Stomach (tissue), 9 donors: ENCODE results near the gene EN1. TPM values are rescaled to one million over a fixed set of nuclear protein-coding genes. Genes with fewer than 3 reads are reported as not detected.

Source experiments
- DNase-seq, 2 donors: peaks; one replicate each; pipeline versions ENCODE4 v3.0.0 to v3.0.0-alpha.2; 2013 to 2019
- H3K27ac ChIP-seq, 5 donors: fragments of 200-600 bp in 4 of 5; sonication (generic) in 4 of 5; one replicate each; pipeline ENCODE4 v1.5.1; 2013 to 2019; ENCODE audit warnings: mild to moderate bottlenecking in 1 of 5, moderate library complexity in 1 of 5
- H3K27me3 ChIP-seq, 3 donors: fragments of 200-600 bp; sonication (generic); one replicate each; pipeline ENCODE4 v1.5.1; 2017 to 2019; ENCODE audit warnings: mixed run types in 1 of 3
- H3K36me3 ChIP-seq, 4 donors: fragments of 200-600 bp; sonication (generic); 1 replicate in 3 of 4; 2 replicates in 1 of 4; pipeline ENCODE4 v1.5.1; 2016 to 2019
- H3K4me1 ChIP-seq, 4 donors: fragments of 200-600 bp; sonication (generic); one replicate each; pipeline ENCODE4 v1.5.1; 2016 to 2019
- H3K4me3 ChIP-seq, 4 donors: fragments of 200-600 bp; sonication (generic) in 3 of 4; one replicate each; pipeline ENCODE4 v1.5.1; 2016 to 2019; ENCODE audit warnings: mild to moderate bottlenecking in 1 of 4
- H3K9me3 ChIP-seq, 4 donors: fragments of 200-600 bp; sonication (generic); one replicate each; pipeline ENCODE4 v1.5.1; 2016 to 2019
- CTCF ChIP-seq, 7 experiments: fragments of 450-650 bp in 4 of 7; fragments of 200-600 bp in 3 of 7; sonication (generic) in 3 of 7; IDR thresholded peaks; one replicate each; pipeline ENCODE4 v1.5.1; 2016 to 2019; ENCODE audit warnings: antibody characterized with exemption in 7 of 7, control low read depth in 2 of 7, mild to moderate bottlenecking in 1 of 7
- EP300 ChIP-seq: sonication (generic); formaldehyde crosslinking; IDR thresholded peaks from one replicate; pipeline ENCODE4 v1.6.1; 2017; ENCODE audit warnings: antibody characterized with exemption
- POLR2A ChIP-seq, 4 donors: fragments of 450-650 bp; IDR thresholded peaks; one replicate each; pipeline ENCODE4 v1.6.1; 2016; ENCODE audit warnings: antibody characterized with exemption in 4 of 4, control low read depth in 2 of 4, mild to moderate bottlenecking in 1 of 4, moderate library complexity in 1 of 4
- POLR2AphosphoS5 ChIP-seq, 3 donors: sonication (generic); formaldehyde crosslinking; IDR thresholded peaks; one replicate each; pipeline ENCODE4 v1.6.1; 2016; ENCODE audit warnings: antibody characterized with exemption in 3 of 3
- WGBS, 5 donors: extraction: QIAGEN DNeasy Blood & Tissue Kit in 3 of 5; methylation state at CpG; one replicate each; pipeline versions ENCODE4 v1.1.5 to v1.1.7; 2013 to 2018; 5-methylcytosine and 5-hydroxymethylcytosine counted together
- intact Hi-C: fragments of 100-400 bp; cut with DNase I; formaldehyde crosslinking; loops from one replicate; pipeline ENCODE4 v1.15.1; 2023; ENCODE audit warnings: low total_unique reads
- polyA plus RNA-seq, 3 donors: library from polyadenylated mRNA; stranded (reverse); fragments of 200-250 nt; gene quantifications; one replicate each; pipeline ENCODE4 v1.2.3, GENCODE V29; 2013
- total RNA-seq, 5 donors: library from RNA; depleted of rRNA; stranded (reverse); fragments of >200 nt; gene quantifications; one replicate each; pipeline versions ENCODE4 v1.1.0 to v1.2.3, GENCODE V29; 2014 to 2016
- donor health status: healthy with polysubstance abuse.
- donor health status: Bipolar disorder and iron deficiency.
- donor health status: healthy.

Gene EN1
- total and polyA plus RNA-seq, 8 donors: not detected

GRCh38 chr2:118832071-118832790 is 15.2 kb downstream of the EN1 start:
- H3K27ac ChIP-seq: no peak overlapping the region
- H3K4me3 ChIP-seq: no peak overlapping the region
- no peaks in the 10 kb centered on the region for H3K36me3 ChIP-seq
- no peaks in the 10 kb centered on the region for H3K9me3 ChIP-seq
- intact Hi-C loops: no loop called here
- peaks cover 20 to 33% (median 22%) of the 10 kb centered on the region in 4 donors for H3K4me1 ChIP-seq
- no peak for DNase-seq
- no peak for TF ChIP-seq CTCF (IDR thresholded peaks at IDR 0.05)
- no peak for TF ChIP-seq POLR2A (IDR thresholded peaks at IDR 0.05)
- TF ChIP-seq EP300: no peak
- no peak for TF ChIP-seq POLR2AphosphoS5 (IDR thresholded peaks at IDR 0.05)
- peaks cover 34 to 96% (median 54%) of the 10 kb centered on the region in 3 donors for H3K27me3 ChIP-seq
- 6 to 13% (median 8%) methylated on average over 10 of the region's 10 CpGs for WGBS, 5 donors

- Histone ChIP-seq H3K27me3 (peaks cover 29 to 96% (median 50%) of the 10 kb centered on the region in 3 donors), H3K4me1 (peaks cover 14 to 21% (median 15%) of the 10 kb centered on the region in 4 donors), H3K4me3 (no peak overlapping the region), H3K36me3 (no peaks in the 10 kb centered on the region), H3K27ac (no peak overlapping the region), H3K9me3 (no peaks in the 10 kb centered on the region)
- TF ChIP-seq POLR2A (IDR thresholded peaks at IDR 0.05) (no peak), EP300 (no peak)
- no peak for DNase-seq
- intact Hi-C loops: no loop called here
- 29 to 54% (median 42%) methylated on average over 2 of the region's 2 CpGs for WGBS, 5 donors
Observed at GRCh38 chr2:118830881-118831280, 16.6 kb downstream of the EN1 start.

- Histone ChIP-seq H3K9me3 (no peaks in the 10 kb centered on the region), H3K36me3 (no peaks in the 10 kb centered on the region), H3K27ac (no peak overlapping the region), H3K4me3 (no peak overlapping the region), H3K27me3 (peaks cover 25 to 96% (median 43%) of the 10 kb centered on the region in 3 donors), H3K4me1 (peaks cover 6 to 13% (median 7%) of the 10 kb centered on the region in 4 donors)
- no peak for DNase-seq
- intact Hi-C loops: no loop called here
- no peak for TF ChIP-seq POLR2AphosphoS5 (IDR thresholded peaks at IDR 0.05)
- no peak for TF ChIP-seq EP300
- TF ChIP-seq CTCF (IDR thresholded peaks at IDR 0.05): no peak
- TF ChIP-seq POLR2A (IDR thresholded peaks at IDR 0.05): no peak
- WGBS, 5 donors: 65 to 72% (median 69%) methylated on average over 6 of the region's 6 CpGs
Observed at GRCh38 chr2:118830118-118830517, 17.3 kb downstream of the EN1 start.

- no peaks in the 10 kb centered on the region for H3K4me1 ChIP-seq
- WGBS, 5 donors: 29 to 78% (median 33%) methylated on average over 1 of the region's 1 CpG
- no peaks in the 10 kb centered on the region for H3K36me3 ChIP-seq
- TF ChIP-seq POLR2A (IDR thresholded peaks at IDR 0.05): no peak
- no peak for TF ChIP-seq POLR2AphosphoS5 (IDR thresholded peaks at IDR 0.05)
- no peak for TF ChIP-seq CTCF (IDR thresholded peaks at IDR 0.05)
- TF ChIP-seq EP300: no peak
- intact Hi-C loops: no loop called here
- no peak overlapping the region for H3K4me3 ChIP-seq
- H3K9me3 ChIP-seq: no peaks in the 10 kb centered on the region
- DNase-seq: no peak
- no peak overlapping the region for H3K27ac ChIP-seq
- H3K27me3 ChIP-seq: peaks cover 0 to 96% (median 19%) of the 10 kb centered on the region in 3 donors
Observed at GRCh38 chr2:118826093-118826492, 21.4 kb downstream of the EN1 start.

- Histone ChIP-seq H3K27me3 (peaks cover 0 to 95% (median 20%) of the 10 kb centered on the region in 3 donors), H3K36me3 (no peaks in the 10 kb centered on the region), H3K4me1 (no peaks in the 10 kb centered on the region), H3K4me3 (no peak overlapping the region), H3K9me3 (no peaks in the 10 kb centered on the region), H3K27ac (no peak overlapping the region)
- 45 to 63% (median 59%) methylated on average over 5 of the region's 5 CpGs for WGBS, 5 donors
- no peak for DNase-seq
- no peak for TF ChIP-seq POLR2A (IDR thresholded peaks at IDR 0.05)
- intact Hi-C loops: no loop called here
Observed at GRCh38 chr2:118823633-118824032, 23.8 kb downstream of the EN1 start.
